ENCODE data around the gene C1orf21.

Gene C1orf21

DNA sequence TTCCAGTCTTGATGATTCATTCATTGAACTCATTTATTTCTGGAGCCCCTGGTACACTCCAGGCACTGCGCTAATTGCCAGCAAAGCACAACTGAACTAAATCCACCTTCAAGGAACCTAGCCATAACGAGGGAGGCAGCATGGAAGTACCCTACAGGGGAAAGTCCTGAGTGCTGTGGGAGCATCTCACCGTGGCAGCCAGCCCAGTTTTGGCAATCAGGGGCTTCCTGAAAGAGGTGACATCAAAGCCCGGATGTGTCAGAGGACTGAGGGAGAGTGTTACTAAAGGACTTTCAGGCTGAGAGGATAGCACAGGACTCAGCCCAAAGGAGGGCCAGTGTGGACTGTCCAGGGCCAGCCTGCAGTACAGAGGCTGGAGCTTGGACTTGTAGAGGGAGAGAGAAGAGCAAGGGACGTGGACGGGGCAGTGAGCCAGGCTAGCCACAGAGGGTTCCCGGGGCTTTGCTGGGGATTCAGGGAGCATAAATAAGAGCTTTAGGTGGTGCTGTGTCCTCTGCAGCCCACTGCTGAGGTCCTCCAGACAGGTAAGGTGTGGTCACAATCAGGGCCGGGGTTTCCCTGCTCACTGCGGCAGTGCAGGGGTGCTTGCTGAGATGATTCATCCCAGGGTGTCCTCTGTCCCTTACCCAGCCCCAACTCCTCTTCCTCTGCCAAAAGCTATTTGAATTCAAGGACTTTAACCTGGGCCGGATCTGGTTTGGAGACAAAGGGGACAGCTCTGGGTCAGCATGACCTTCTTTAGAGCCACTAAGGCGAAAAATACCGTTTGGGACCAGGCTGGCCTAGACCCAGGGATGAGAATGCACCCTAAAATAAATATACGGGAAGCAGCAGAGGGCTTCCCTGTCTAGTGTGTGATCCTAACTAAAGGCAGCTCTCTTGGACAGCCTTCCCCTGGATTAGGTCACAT lies 239.5 kb downstream of the C1orf21 start:
- Histone ChIP-seq H2BK12ac (ENCODE audit: low read length) (no peak overlapping the region), H3K36me3 (ENCODE audit: control insufficient read depth in 1 of 2, insufficient read depth in 2 of 2, low read length in 2 of 2) (peaks cover 5 to 6% of the 10 kb centered on the region in 2 experiments), H3K18ac (ENCODE audit: low read length) (no peak overlapping the region), H3K4me3 (ENCODE audit: low read depth, low read length) (no peak overlapping the region), H2AK5ac (ENCODE audit: low read length) (no peak overlapping the region), H3K27me3 (ENCODE audit: insufficient read depth, low read length) (no peaks in the 10 kb centered on the region), H3K79me1 (ENCODE audit: low read length) (no peaks in the 10 kb centered on the region), H2AFZ (ENCODE audit: insufficient read depth, low read length, poor library complexity) (no peak overlapping the region), H3K4me1 (ENCODE audit: control insufficient read depth in 1 of 2, insufficient read depth in 2 of 2, low read length in 2 of 2) (peaks cover 5 to 11% of the 10 kb centered on the region in 2 experiments), H3K4me2 (ENCODE audit: low read length) (no peak overlapping the region), H3K9me3 (ENCODE audit: insufficient read depth, low read depth, low read length) (peaks cover 2% of the 10 kb centered on the region), H3K79me2 (ENCODE audit: control insufficient read depth, insufficient read depth, low read length, poor library complexity) (no peaks in the 10 kb centered on the region), H4K8ac (ENCODE audit: low read depth, low read length) (no peak overlapping the region), H3K14ac (ENCODE audit: low read length) (no peak overlapping the region), H2BK5ac (ENCODE audit: low read depth, low read length, poor library complexity) (no peak overlapping the region), H3K27ac (ENCODE audit: low read depth, low read length) (no peak overlapping the region), H3K23ac (ENCODE audit: low read length) (no peak overlapping the region), H2BK120ac (ENCODE audit: insufficient read depth, low read length, poor library complexity) (no peak overlapping the region), H4K91ac (ENCODE audit: low read depth, low read length) (no peak overlapping the region), H3K9ac (ENCODE audit: low read length) (no peak overlapping the region), H3K4ac (ENCODE audit: low read depth, low read length) (no peak overlapping the region), H4K12ac (ENCODE audit: low read depth, low read length) (no peak overlapping the region)
- no CpG with 5 or more reads among the region's 13 CpGs for WGBS (ENCODE audit: extremely low coverage, insufficient coverage, insufficient read length)
- no peak for DNase-seq

- H3K4me1 ChIP-seq (ENCODE audit: control insufficient read depth in 1 of 2, insufficient read depth in 2 of 2, low read length in 2 of 2), result peaks cover 5 to 11% of the 10 kb centered on the region in 2 experiments
- H4K12ac ChIP-seq (ENCODE audit: low read depth, low read length), result no peak overlapping the region
- H2BK12ac ChIP-seq (ENCODE audit: low read length), result no peak overlapping the region
- no peak overlapping the region for H2BK120ac ChIP-seq (ENCODE audit: insufficient read depth, low read length, poor library complexity)
- no peak overlapping the region for H4K8ac ChIP-seq (ENCODE audit: low read depth, low read length)
- peaks cover 2% of the 10 kb centered on the region for H3K9me3 ChIP-seq (ENCODE audit: insufficient read depth, low read depth, low read length)
- no peak overlapping the region for H3K9ac ChIP-seq (ENCODE audit: low read length)
- H3K4me2 ChIP-seq (ENCODE audit: low read length), result no peak overlapping the region
- no CpG with 5 or more reads among the region's 3 CpGs for WGBS (ENCODE audit: extremely low coverage, insufficient coverage, insufficient read length)
- H3K14ac ChIP-seq (ENCODE audit: low read length), result no peak overlapping the region
- H2AFZ ChIP-seq (ENCODE audit: insufficient read depth, low read length, poor library complexity), result no peak overlapping the region
- H3K23ac ChIP-seq (ENCODE audit: low read length), result no peak overlapping the region
- H4K91ac ChIP-seq (ENCODE audit: low read depth, low read length), result no peak overlapping the region
- no peak overlapping the region for H2AK5ac ChIP-seq (ENCODE audit: low read length)
- peaks cover 5 to 6% of the 10 kb centered on the region in 2 experiments for H3K36me3 ChIP-seq (ENCODE audit: control insufficient read depth in 1 of 2, insufficient read depth in 2 of 2, low read length in 2 of 2)
- no peak overlapping the region for H3K27ac ChIP-seq (ENCODE audit: low read depth, low read length)
- no peaks in the 10 kb centered on the region for H3K27me3 ChIP-seq (ENCODE audit: insufficient read depth, low read length)
- H3K4me3 ChIP-seq (ENCODE audit: low read depth, low read length), result no peak overlapping the region
- H3K79me2 ChIP-seq (ENCODE audit: control insufficient read depth, insufficient read depth, low read length, poor library complexity), result no peaks in the 10 kb centered on the region
- no peaks in the 10 kb centered on the region for H3K79me1 ChIP-seq (ENCODE audit: low read length)
- H3K18ac ChIP-seq (ENCODE audit: low read length), result no peak overlapping the region
- DNase-seq, result no peak
- H3K4ac ChIP-seq (ENCODE audit: low read depth, low read length), result no peak overlapping the region
- no peak overlapping the region for H2BK5ac ChIP-seq (ENCODE audit: low read depth, low read length, poor library complexity)
These were observed 240.1 kb downstream of the C1orf21 start for GRCh38 chr1:184627007-184627341.

GRCh38 chr1:184629266-184629665 lies 242.4 kb downstream of the C1orf21 start:
- H2BK5ac ChIP-seq (ENCODE audit: low read depth, low read length, poor library complexity), result no peak overlapping the region
- H4K12ac ChIP-seq (ENCODE audit: low read depth, low read length), result no peak overlapping the region
- no peak overlapping the region for H2BK12ac ChIP-seq (ENCODE audit: low read length)
- H3K4ac ChIP-seq (ENCODE audit: low read depth, low read length), result no peak overlapping the region
- no peak overlapping the region for H3K27ac ChIP-seq (ENCODE audit: low read depth, low read length)
- no peak overlapping the region for H3K4me2 ChIP-seq (ENCODE audit: low read length)
- H3K79me2 ChIP-seq (ENCODE audit: control insufficient read depth, insufficient read depth, low read length, poor library complexity), result no peaks in the 10 kb centered on the region
- peaks cover 2 to 3% of the 10 kb centered on the region in 2 experiments for H3K36me3 ChIP-seq (ENCODE audit: control insufficient read depth in 1 of 2, insufficient read depth in 2 of 2, low read length in 2 of 2)
- H3K9me3 ChIP-seq (ENCODE audit: insufficient read depth, low read depth, low read length), result peaks cover 2% of the 10 kb centered on the region
- H3K27me3 ChIP-seq (ENCODE audit: insufficient read depth, low read length), result no peaks in the 10 kb centered on the region
- no peak for DNase-seq
- H4K91ac ChIP-seq (ENCODE audit: low read depth, low read length), result no peak overlapping the region
- WGBS (ENCODE audit: extremely low coverage, insufficient coverage, insufficient read length), result no CpG with 5 or more reads among the region's 4 CpGs
- no peak overlapping the region for H3K23ac ChIP-seq (ENCODE audit: low read length)
- H3K14ac ChIP-seq (ENCODE audit: low read length), result no peak overlapping the region
- no peak overlapping the region for H3K9ac ChIP-seq (ENCODE audit: low read length)
- no peaks in the 10 kb centered on the region for H3K79me1 ChIP-seq (ENCODE audit: low read length)
- H3K4me3 ChIP-seq (ENCODE audit: low read depth, low read length), result no peak overlapping the region
- no peak overlapping the region for H2BK120ac ChIP-seq (ENCODE audit: insufficient read depth, low read length, poor library complexity)
- H2AK5ac ChIP-seq (ENCODE audit: low read length), result no peak overlapping the region
- H4K8ac ChIP-seq (ENCODE audit: low read depth, low read length), result no peak overlapping the region
- H3K4me1 ChIP-seq (ENCODE audit: control insufficient read depth in 1 of 2, insufficient read depth in 2 of 2, low read length in 2 of 2), result peaks cover 2 to 9% of the 10 kb centered on the region in 2 experiments
- no peak overlapping the region for H3K18ac ChIP-seq (ENCODE audit: low read length)
- H2AFZ ChIP-seq (ENCODE audit: insufficient read depth, low read length, poor library complexity), result no peak overlapping the region

- H3K4ac ChIP-seq (ENCODE audit: low read depth, low read length), result no peak overlapping the region
- H3K27me3 ChIP-seq (ENCODE audit: insufficient read depth, low read length), result no peaks in the 10 kb centered on the region
- no peak overlapping the region for H2BK12ac ChIP-seq (ENCODE audit: low read length)
- H4K91ac ChIP-seq (ENCODE audit: low read depth, low read length), result no peak overlapping the region
- H2BK120ac ChIP-seq (ENCODE audit: insufficient read depth, low read length, poor library complexity), result no peak overlapping the region
- no peak overlapping the region for H3K23ac ChIP-seq (ENCODE audit: low read length)
- no peaks in the 10 kb centered on the region for H3K79me2 ChIP-seq (ENCODE audit: control insufficient read depth, insufficient read depth, low read length, poor library complexity)
- no peak overlapping the region for H3K27ac ChIP-seq (ENCODE audit: low read depth, low read length)
- no peak overlapping the region for H3K4me2 ChIP-seq (ENCODE audit: low read length)
- H4K12ac ChIP-seq (ENCODE audit: low read depth, low read length), result no peak overlapping the region
- DNase-seq, result no peak
- no peak overlapping the region for H3K9ac ChIP-seq (ENCODE audit: low read length)
- H3K4me3 ChIP-seq (ENCODE audit: low read depth, low read length), result no peak overlapping the region
- no peak overlapping the region for H2BK5ac ChIP-seq (ENCODE audit: low read depth, low read length, poor library complexity)
- H3K36me3 ChIP-seq (ENCODE audit: control insufficient read depth in 1 of 2, insufficient read depth in 2 of 2, low read length in 2 of 2), result peaks cover 2% of the 10 kb centered on the region in 2 experiments
- H3K18ac ChIP-seq (ENCODE audit: low read length), result no peak overlapping the region
- no peak overlapping the region for H2AK5ac ChIP-seq (ENCODE audit: low read length)
- no peak overlapping the region for H2AFZ ChIP-seq (ENCODE audit: insufficient read depth, low read length, poor library complexity)
- peaks cover 6 to 13% of the 10 kb centered on the region in 2 experiments for H3K4me1 ChIP-seq (ENCODE audit: control insufficient read depth in 1 of 2, insufficient read depth in 2 of 2, low read length in 2 of 2)
- no peak overlapping the region for H3K14ac ChIP-seq (ENCODE audit: low read length)
- H3K9me3 ChIP-seq (ENCODE audit: insufficient read depth, low read depth, low read length), result peaks cover under 1% of the 10 kb centered on the region
- peaks cover 2% of the 10 kb centered on the region for H3K79me1 ChIP-seq (ENCODE audit: low read length)
- H4K8ac ChIP-seq (ENCODE audit: low read depth, low read length), result no peak overlapping the region
- no CpG with 5 or more reads among the region's 5 CpGs for WGBS (ENCODE audit: extremely low coverage, insufficient coverage, insufficient read length)
These were observed 243.8 kb downstream of the C1orf21 start for GRCh38 chr1:184630679-184631060.

Measured in trophoblast cell (in vitro differentiated cells and primary cell).